Stimulated activated CD4-positive, alpha-beta T cell treated with anti-CD3 and anti-CD28 coated beads, Interleukin-15, amount 100 ng/mL, for 24 hours (primary cell): Measurements from ENCODE around the gene GRIN3B.

ENCODE experiments used
- DNase-seq: peaks from one replicate; pipeline ENCODE4 v3.0.0-alpha.2; 2020

The GRIN3B gene

DNA sequence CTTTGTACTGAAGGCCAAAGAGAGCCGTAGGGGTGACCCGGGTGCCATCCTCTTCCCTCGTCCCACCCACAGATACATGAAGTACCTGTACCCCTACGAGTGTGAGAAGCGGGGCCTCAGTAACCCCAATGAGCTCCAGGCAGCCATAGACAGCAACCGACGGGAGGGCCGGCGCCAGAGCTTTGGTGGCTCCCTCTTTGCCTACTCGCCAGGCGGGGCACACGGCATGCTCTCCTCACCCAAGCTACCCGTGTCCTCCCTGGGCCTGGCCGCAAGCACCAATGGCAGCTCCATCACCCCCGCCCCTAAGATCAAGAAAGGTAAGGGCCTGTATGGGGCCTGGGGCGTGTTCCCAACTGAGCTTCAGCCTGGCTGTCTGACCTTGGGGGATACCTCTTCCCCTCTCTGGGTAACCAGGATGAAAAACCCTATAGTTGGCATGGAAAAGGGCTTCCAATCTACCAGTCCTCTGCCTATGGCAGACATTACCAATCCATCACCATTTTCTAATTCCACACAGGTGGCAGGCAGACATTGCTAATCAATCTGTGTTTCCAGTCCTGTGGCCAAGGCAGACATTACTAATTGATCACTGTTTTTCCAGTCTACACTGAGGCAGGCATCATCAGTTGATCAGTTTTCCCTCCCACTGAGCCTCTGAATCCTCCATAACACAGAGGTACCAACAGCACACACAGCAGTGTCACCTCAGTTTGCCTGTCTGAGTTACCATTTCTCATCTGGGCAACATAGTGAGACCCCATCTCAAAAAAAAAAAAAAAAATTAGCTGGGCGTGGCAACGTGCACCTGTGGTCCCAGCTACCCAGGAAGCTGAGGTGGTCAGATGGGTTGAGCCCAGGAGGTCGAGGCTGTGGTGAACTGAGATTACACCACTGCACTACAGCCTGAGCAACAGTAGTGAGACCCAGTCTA, 35.2 kb upstream of the GRIN3B start:
- no peak for DNase-seq

DNA sequence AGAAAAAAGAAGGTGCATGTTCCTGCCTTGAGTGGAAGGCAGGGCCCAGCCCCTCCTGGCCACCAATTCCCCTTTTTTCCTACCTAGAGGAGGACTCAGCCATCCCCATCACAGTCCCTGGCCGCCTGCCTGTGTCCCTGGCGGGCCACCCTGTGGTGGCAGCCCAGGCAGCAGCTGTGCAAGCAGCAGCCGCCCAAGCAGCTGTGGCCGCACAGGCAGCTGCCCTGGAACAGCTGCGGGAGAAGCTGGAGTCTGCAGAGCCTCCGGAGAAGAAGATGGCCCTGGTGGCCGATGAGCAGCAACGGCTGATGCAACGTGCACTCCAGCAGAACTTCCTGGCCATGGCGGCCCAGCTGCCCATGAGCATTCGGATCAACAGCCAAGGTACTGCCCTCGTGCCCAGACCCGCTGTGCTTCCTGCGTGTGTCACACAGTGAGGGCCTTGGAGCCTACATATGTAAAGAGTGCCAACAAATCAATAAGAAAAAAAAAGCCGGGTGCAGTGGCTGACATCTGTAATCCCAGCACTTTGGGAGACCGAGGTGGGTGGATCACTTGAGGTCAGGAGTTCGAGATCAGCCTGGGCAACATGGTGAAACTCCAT, 33.6 kb upstream of the GRIN3B start:
- DNase-seq, result no peak

DNA sequence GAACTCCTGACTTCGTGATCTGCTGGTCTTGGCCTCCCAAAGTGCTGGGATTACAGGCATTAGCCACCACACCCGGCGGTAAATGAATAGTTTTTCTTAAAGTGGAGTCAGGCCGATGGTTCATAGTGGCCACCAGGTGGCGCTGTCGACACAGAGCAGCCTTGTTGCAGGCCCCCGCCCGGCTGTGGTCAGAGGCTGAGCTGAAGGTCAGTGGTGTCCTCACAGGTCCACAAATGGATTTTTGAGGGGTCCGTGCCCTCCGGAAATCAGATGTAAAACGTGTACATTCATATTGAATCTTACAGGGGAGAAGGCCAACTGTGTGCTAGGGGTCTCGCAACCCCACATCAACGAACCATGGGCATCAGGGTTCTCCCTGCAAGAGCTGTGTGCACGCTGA, 29.5 kb upstream of the GRIN3B start:
- DNase-seq, result no peak

DNA sequence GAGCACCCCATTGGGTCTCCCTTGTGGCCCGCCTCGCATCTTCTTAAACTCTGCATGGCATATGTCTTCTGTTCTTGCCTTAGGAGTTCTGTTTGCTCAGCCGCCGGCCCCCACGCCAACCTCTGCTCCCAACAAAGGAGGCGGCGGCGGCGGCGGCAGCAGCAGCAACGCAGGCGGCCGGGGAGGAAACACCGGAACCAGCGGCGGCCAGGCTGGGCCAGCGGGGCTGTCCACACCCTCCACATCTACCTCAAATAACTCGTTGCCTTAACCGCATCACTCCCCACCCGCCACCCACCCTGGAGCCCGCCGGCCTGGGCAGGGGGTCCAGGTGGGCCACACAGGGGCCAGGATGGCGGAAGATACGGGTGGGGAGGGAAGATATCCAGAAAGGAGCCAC, 28.4 kb upstream of the GRIN3B start:
- no peak for DNase-seq

DNA sequence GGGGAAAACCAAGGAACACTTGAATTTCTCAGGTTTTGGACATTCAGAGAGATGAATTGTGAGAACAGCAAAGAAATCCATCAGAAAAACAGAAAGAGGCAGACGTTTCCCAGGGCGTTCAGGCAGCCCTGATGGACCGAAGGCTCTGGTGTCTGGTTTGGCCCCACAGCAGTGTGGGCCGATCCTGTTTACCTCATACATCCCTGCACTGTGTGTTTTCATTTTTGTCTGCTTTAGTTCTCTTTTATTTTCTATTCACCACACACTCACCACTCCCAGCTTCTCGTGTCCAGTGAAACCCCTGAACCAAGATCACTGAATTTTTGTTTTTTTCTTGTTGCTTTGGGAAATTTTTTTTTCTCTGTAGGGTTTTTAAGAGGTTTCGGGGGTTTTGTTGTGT, 27.9 kb upstream of the GRIN3B start:
- DNase-seq, result no peak

DNA sequence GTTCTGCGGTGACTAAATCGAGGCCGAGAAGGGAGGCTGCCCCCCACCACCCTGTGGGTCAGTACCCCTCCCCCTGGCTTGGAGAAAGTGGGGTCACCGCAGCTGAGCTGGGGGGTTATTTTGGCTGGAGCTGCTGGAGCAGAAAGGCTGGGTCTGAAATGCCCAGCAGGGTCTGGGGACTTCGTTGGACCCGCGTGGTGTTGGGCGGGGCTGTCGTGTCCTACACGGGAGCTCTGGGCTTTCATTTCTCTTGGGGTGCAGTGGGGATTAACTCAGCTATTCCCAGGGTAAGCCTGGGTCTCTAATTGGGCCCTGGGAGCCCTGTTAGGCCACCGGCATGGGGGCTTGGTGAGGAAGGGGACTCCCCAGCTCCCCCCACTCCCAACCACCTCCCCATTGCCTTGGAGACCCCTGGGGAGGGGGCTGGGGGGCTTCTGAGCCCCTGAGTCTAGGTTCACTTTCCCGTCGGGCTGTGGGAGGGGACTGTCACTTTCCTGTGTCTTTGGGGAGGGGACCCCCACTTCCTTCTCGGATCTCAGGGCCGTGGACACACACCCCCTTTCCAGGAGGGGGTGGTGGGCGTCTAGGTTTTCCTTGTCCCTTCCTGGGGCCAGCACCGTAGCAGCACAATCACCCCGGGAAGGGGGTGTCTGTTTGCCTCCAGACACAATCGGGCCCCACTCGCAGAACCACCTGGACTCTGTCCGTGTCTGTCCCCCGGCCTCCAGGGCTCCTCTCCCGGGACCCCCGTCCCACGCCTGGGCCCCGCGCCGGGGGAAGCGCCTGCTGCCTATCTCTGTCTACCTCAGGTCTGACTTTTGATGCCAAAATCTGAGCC, 26.3 kb upstream of the GRIN3B start:
- DNase-seq, result no peak

DNA sequence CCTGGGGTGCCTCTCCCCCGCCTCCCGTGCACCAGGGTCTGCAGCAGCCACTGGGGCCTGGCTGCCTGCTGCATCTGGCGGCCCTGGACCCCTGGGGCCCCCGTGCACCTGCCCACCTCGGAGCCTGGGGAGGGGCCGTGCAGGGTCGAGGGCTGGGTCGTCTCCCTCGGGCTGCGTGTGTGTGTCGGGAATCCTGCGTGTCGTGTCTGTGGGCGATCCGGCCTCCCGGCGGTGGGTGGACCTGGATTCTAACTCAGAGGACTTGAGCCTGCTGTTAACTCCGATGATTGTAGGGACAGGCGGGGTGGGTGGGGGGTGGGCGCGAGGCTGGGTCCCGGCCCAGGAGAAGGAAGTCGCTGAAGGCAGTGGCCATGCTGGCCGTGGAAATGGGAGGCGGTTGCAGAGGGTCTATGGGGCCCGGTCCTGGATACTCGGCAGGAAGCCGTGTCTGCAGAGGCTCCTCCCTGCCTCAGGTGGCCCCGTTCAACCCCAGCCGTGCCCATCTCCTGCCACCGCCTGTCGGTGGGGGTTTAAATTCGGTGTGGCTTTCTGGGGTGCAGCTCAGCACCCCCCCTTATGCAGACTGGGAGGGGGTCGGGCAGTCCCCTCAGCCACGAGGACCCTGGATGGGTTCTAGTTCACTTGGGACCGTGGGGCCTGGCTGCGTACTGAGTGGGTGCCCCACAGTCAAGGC, 25.5 kb upstream of the GRIN3B start:
- no peak for DNase-seq

DNA sequence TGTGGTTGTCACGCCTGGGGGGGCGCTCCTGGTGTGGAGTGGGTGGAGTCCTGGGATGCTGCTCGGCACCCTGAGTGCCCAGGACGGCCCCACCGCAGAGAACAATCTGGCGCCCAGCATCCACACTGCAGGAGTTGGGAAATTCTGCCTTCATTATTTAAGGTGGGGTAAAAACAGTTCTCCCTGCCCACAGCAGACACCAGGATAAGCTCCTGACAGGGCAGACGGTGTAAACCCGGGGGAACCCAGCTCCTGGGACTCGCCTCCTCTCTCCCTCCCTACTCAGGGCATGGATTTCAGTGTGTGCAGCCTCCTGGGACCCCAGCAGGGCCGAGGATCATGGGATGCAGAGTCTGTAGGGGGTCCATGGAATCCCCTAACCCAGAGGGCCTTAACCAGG, 23.7 kb upstream of the GRIN3B start:
- no peak for DNase-seq

DNA sequence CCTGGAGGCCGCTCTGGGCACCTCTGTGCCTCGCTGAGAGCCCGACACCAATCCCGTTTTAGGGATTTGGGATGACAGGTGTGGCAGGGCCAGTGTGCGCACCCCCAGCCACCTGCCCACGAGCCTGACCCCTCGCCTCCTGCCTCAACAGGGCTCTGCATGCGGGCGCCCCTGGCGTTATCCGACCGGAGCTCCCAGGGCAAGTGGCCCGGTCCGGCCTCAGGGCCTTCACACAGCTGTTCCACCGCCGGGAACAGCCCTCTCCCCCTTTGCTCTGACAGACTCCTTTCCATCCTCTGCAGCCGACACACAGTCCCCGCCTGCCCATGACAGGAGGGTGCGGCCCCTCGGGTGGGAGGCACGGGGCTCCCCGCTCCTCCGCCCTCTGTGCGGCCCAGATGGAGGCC, 23.2 kb upstream of the GRIN3B start:
- no peak for DNase-seq

DNA sequence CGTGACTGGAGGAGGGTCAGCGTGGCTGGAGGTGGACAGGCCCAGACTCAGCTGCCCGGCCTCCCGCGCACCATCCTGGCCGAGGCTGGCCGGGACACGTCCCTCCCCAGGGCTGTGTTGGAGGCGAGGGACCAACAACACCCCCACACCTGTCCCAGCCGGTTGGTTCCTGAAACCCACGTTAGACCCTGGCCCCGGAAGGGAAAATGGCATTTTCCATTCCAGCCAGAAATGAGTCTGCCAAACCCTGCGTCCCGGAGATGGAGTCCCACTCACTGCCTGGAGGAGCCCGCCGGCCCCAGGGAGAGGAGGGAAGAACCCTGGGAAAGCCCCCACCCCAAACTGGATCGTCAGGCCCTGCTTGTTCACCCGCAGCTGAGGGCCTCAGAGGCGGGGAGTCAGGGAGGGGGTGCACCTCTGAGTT, 20.9 kb upstream of the GRIN3B start:
- DNase-seq, result no peak

DNA sequence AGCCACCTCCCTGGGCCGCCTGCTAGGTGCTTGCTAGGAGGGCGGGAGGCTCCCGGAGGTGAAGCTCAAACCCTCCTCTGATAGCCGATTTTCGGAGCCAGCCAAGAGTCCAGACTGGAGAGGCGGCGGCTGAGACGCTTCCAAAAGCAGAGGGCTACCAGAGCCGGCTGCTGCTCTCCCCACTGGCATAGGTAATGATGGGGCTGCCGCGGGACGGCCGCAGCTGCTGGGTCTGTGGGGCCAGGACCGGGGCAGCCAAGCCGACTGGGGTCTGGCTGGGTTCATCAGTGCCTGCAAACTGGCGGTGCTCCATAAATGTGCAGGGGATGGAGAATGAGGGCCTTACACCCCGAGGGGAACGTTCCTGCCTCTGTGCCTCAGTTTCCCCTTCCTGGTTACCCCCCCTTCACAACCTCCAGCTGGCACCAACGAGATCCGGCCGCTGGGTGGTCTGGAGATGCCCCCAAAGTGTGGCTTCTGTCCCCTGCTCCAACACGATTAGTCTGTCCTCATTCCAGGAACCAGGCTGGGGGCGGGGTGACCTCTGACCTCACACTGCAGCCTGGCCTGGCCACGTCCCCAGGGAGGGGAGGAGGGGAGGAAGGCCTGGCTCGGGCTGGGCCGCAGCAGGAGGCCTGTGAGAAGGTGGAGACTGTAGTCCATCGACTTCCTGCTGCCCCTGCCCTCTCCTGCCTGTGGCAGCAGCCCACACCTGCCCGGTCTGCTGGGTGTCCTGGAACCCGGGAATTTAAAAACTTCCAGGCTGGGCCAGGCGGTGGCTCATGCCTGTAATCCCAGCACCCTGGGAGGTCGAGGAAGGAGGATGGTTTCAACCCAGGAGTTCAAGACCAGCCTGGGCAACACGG, 19.9 kb upstream of the GRIN3B start:
- DNase-seq, result no peak

DNA sequence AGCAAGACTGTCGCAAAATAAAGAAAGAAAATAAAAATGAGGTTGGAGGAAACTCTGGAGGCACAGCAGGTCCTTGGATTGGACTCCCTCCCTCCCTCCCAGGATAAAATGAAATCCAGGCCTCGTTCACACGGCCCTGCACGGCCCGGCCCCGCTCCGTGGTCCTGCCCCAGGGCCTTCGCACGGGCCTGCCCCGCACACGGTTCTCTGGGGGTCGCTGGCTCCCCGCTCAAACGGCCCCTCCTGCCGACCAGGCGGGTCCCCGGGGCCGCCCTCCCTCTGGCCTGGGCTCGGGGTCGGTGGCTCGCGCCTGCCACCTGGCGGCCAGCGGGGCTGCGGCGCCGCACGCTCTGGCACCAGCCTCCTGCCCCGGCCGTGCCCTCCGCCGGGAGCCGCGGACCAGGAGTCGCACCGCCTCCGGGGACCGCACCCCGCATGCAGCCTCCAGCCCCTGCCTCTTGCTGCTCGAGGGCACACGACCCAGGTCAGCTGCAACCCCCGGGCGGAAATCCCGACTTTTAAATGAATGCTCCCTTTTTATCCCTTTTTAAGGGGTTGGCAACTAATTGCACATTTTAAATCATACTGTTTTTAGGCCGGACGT, 17.6 kb upstream of the GRIN3B start:
- peak; percentile 83 for DNase-seq

DNA sequence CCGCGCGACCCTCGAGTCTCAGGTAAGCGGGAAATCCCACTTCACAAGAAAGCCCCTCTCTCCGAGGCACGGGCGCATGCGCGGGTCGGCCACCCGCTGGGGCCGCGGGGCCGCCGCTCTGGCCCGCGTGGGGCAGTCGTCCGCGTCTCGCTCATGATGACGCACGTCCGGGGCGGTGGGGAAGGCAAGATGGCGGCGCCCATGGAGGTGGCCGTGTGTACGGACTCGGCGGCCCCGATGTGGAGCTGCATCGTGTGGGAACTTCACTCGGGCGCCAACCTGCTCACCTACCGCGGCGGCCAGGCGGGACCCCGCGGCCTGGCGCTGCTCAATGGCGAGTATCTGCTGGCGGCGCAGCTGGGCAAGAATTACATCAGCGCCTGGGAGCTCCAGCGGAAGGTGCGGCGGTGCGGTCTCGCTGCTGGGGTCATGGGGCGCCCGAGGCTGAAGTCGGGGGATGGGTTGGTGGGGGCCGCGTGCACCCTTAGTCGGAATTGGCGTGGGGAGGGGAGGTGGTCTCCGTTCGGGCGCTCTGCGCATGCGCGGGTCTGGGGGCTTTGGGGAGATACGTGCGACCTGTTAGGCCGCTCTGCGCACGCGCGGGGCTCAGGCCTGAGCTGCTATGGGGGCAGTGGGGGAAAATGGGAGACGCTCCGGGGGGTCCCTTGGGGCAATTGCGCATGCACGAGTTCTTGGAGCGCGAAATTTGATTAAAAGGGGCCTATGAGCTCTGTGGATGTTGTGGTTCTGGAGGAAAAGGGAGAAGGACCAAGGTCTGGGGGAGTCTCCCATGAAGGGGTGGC, 15.9 kb upstream of the GRIN3B start, which contains the start of gene WDR18:
TSS of gene WDR18 (plus strand) at position 181 of the 803 bp plus-strand sequence. CDS start at position 190, 9 bp downstream.
- DNase-seq, result peak; percentile 96

DNA sequence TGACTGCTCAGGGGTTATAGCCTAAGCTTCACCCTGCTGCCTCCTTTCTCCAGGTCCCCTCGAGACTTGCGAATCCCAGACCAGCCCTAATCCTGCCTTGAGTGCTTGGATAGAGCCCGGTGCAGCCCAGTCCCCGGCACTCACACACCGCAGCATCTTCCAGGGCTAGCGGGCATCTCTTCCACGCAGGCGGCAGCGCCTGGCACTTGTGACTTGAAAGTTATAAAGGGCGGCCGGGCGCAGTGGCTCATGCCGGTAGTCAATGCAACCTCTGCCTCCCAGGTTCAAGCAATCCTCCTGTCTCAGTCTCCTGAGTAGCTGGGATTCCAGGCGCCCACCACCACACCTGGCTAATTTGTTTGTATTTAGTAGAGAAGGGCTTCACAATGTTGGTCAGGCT, 14.1 kb upstream of the GRIN3B start:
- DNase-seq, result no peak

DNA sequence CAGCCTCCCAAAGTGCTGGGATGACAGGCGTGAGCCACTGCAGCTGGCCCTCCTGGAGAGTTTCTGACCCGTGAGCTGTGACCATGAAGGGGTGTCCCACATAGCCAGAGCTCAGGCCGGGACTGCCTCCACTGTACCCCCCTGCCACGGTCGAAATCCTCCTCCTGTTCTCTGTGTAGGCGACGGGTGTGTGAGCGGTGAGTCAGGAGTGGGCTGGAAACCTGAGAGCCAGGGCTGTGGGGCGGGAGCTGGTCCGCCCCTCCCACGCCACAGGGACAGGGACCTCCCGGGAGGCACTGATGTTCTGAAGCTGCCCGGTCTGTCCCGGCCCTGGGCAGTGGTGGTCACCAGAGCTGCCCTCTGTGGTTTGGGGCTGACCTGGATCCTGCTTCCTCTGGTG, 12.1 kb upstream of the GRIN3B start:
- DNase-seq, result no peak

DNA sequence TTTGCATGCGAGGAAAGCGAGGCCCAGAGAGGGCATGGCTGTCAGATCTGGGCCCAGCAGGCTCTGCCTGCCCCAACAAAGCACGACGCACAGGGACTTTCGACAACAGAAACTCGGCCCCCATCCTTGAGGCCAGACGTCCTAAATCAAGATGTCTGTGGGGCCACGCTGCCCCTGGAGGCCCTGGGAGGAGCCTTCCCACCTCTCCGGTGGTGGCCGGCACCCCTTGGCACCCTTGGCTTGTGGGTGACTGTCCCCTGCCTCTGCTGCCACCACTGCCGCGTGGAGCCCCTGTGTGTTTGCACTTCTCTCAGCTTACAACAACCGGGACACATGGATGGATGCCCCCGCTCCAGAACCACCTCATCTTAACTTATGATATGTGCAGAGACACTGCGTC, 11.7 kb upstream of the GRIN3B start:
- DNase-seq, result no peak

DNA sequence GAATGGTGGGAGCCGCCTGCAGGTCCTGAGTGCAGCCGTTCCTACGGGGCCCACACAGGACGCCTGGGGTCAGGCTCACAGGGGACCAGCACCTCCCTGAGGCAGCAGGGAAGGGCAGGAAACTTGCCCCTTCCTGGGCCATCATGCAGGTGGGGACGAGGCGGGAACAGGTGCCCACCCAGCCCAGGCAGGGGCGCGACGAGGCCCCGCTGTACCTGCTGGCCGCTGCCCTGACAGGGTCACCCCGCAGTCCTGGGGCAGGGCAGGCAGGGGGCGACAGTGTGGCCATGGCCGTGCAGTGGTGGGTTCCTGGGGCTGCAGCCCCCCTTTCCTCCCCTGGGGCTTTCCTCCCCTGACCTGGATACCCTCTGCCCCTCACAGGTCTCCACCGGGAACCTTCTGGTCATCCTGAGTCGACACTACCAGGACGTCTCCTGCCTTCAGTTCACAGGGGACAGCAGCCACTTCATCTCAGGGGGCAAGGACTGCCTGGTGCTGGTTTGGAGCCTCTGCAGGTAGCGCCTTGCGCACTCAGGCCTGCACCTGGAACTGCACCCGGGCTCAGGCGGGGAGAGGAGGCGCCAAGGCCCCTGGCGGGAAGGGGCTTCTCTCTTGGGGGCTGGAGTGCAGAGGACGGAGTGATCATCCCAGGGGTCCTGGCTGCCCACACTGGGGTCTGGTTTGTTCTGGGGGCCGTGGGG, 10.7 kb upstream of the GRIN3B start:
- DNase-seq, result no peak

DNA sequence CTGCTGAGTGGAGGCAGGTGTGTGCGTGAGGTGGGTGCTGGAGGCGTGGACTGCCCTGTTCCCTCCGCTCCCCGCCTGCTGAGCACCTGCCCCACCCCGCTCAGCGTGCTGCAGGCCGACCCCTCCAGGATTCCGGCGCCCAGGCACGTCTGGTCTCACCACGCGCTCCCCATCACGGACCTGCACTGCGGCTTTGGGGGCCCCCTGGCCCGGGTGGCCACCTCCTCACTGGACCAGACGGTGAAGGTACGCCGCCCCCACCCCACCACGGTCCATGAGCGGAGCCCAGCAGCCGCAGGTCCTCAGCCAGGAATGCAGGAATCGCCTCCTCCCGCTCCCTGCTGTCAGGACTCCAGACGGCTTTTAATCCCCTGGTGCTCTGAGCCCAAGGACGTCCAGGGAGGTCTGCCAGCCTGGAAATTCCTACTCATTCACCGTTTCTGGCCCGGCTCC, 10.1 kb upstream of the GRIN3B start:
- no peak for DNase-seq

DNA sequence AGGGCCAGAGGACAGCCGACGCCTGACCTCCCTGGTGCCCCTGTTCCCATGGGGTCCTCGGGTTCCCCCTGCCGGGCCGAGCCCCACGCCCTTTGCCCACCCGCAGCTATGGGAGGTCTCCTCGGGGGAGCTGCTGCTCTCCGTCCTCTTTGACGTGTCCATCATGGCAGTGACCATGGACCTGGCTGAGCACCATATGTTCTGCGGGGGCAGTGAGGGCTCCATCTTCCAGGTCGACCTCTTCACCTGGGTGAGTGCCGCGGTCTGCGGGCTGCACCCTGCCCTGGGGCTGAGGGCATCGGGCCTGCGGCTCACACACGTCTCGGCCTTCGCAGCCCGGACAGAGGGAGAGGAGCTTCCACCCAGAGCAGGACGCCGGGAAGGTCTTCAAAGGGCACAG, 9.5 kb upstream of the GRIN3B start:
- no peak for DNase-seq
